ENCODE measurements around the gene SHKBP1.
"Not testable (repeated sequence)": the region's sequence is repeated elsewhere in the genome, so short reads cannot be mapped to it uniquely, and the experiment has no call there.

The SHKBP1 gene, protein sequence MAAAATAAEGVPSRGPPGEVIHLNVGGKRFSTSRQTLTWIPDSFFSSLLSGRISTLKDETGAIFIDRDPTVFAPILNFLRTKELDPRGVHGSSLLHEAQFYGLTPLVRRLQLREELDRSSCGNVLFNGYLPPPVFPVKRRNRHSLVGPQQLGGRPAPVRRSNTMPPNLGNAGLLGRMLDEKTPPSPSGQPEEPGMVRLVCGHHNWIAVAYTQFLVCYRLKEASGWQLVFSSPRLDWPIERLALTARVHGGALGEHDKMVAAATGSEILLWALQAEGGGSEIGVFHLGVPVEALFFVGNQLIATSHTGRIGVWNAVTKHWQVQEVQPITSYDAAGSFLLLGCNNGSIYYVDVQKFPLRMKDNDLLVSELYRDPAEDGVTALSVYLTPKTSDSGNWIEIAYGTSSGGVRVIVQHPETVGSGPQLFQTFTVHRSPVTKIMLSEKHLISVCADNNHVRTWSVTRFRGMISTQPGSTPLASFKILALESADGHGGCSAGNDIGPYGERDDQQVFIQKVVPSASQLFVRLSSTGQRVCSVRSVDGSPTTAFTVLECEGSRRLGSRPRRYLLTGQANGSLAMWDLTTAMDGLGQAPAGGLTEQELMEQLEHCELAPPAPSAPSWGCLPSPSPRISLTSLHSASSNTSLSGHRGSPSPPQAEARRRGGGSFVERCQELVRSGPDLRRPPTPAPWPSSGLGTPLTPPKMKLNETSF

GRCh38 chr19:40576585-40577451, at the start of gene SHKBP1:
Gene SHKBP1, plus strand, starts transcription at chr19:40576873. Its CDS starts 27 bp downstream, at chr19:40576900.
- peak; percentile 67 for DNase-seq

GRCh38 chr19:40528078-40528477, 48.6 kb upstream of the SHKBP1 start:
- DNase-seq = no peak

- no peak for DNase-seq
These were observed 48.1 kb upstream of the SHKBP1 start for GRCh38 chr19:40528533-40529092.

DNA sequence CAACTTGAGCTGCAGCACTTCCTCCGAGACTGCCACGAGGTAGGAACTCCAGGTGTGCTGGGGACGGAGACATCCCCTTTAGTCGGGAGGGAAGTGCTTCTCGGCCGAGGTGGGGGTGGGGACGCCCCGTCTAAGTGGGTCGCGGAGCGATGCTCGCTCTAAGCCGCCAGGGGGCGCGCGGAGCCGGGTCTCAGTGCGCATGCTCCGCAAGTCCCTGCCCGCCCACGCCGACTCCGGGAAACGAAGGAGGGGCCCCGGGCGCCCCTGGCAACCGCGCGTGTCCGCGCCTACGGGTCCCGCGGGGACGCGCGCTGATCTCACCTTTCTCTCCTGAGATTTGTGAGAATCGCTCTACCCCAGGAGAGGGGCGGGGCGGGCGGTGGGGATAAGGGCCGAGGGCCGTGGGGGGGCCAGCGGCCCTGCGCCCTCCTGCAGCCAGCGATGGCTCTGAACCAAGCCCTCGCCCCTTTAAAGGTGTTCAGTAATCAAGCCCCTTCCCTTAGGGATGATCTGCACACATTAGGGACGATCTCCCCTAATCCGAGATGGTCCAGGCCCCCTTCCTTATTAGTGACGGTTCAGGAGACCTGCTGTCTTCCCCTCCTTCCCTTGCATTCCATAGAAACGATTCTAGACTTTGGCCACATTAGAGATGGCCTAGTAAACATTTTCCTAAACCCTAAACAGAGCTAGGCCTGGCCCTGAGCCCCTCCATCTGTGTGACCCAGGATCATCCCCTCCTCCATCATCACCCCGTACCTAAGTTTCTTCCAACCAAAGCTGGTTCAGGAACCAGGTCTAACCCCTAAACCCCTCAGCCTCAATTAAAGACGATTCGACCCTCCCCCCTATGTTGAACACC, 47.3 kb upstream of the SHKBP1 start:
- DNase-seq = peak; percentile 53

GRCh38 chr19:40530091-40530901, 46.4 kb upstream of the SHKBP1 start:
- no peak for DNase-seq

GRCh38 chr19:40533508-40533907, 43.2 kb upstream of the SHKBP1 start:
- no peak for DNase-seq

DNA sequence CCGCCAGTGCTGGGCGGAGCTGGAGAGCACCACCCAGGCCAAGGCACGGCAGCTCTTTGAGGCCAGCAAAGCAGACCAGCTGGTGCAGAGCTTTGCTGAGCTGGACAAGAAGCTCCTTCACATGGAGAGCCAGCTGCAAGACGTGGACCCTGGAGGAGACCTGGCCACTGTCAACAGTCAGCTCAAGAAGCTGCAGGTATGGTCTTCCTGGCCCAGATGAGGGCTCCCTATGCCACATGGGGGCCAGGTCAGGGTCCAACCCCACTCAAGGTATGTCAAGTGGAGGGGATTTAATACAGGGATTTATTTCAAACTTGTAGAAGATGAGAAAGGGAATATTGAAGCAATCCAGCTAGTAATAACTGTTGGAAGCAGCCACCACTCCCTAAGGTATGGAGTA, 42.5 kb upstream of the SHKBP1 start:
- no peak for DNase-seq

GRCh38 chr19:40539070-40539469, 37.6 kb upstream of the SHKBP1 start:
- no peak for DNase-seq

GRCh38 chr19:40542202-40542859, 34.3 kb upstream of the SHKBP1 start:
- DNase-seq = no peak

DNA sequence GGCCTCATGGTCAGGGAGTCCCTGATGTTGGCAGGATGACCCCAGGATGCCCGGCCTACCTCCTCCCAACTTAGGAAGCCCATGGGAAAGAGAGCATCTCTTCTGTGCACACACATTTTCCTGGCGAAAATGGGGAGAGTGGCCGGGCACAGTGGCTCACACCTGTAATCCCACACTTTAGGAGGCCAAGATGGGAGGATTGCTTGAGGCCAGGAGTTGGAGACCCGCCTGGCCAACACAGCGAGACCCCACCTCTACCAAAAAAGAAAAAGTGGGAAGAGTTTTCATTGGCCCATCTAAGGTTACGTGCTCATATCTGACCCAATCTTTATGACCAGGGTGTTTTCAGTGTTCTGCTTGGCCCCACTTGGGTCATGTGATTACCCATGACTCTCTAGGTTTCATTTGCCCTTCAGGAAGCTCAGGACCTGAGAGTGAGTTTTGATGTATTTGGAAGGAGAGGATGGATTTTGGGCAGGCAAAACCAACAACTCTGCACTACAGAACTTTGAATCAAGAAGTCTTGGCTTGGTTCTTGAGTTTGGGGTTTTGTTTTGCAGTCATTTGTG, 33.6 kb upstream of the SHKBP1 start:
- DNase-seq = no peak

GRCh38 chr19:40546153-40546841, 30.4 kb upstream of the SHKBP1 start:
- not testable (repeated sequence) for DNase-seq

DNA sequence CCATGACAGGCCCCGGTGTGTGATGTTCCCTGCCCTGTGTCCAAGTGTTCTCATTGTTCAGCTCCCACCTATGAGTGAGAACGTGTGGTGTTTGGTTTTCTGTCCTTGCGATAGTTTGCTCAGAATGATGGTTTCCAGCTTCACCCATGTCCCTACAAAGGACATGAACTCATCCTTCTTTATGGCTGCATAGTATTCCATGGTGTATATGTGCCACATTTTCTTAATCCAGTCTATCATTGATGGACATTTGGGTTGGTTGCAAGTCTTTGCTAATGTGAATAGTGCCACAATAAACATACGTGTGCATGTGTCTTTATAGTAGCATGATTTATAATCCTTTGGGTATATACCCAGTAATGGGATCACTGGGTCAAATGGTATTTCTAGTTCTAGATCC, 29.5 kb upstream of the SHKBP1 start:
- not testable (repeated sequence) for DNase-seq

DNA sequence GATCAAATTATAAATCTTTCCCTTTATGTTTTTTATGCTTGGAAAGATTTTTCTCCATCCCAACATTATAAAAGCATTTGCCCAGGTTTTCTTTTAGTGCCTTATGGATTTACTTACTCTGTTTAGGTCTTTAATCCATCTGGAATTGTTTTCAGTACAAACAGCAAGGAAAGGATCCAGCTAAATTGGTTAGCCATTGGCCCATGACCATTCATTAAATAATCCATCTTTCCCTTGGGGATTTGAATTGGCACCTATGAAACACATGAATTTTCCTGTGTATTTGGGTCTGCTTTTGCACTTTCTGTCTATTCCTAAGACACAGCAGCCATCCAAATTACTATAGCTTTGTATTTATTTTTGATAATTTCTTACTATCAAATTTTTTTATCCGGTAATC, 28.8 kb upstream of the SHKBP1 start:
- no peak for DNase-seq

- no peak for DNase-seq
These were observed 27.5 kb upstream of the SHKBP1 start for GRCh38 chr19:40549007-40549708.

GRCh38 chr19:40550951-40551350, 25.7 kb upstream of the SHKBP1 start:
- no peak for DNase-seq

DNA sequence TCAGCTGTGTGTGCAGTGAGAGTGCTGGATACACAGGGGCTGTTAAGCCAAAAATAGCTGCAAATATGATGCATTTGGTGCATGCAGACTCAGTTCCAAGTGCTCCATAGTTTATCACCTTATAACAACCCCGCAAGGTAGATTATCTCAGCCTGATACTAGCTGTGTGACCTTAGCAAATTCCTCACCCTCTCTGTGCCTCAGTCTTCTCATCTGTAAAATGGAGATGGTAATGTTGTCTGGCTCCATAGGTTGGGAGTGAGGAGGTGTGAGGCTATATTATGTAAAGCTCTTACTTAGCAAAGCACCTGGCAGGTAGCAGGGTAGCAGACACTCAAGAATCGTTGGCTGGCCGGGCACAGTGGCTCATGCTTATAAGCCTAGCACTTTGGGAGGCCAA, 23.8 kb upstream of the SHKBP1 start:
- DNase-seq = no peak

GRCh38 chr19:40553885-40554857, 22.5 kb upstream of the SHKBP1 start:
- no peak for DNase-seq

Measured in NCI-H187 treated with DMSO at 0.1 percent for 48 hours (cell line).